Mononuclear cell (primary cell): Measurements from ENCODE around the gene NACC2. TPM values are rescaled to one million over a fixed set of nuclear protein-coding genes. Genes with fewer than 3 reads are reported as not detected.

Experiments
- H3K27me3 ChIP-seq: 2 replicates; pipeline ENCODE4 v1.6.0; 2011; ENCODE audit warnings: low read length, control low read depth; ENCODE audit not compliant: insufficient read depth
- H3K4me1 ChIP-seq: 2 replicates; pipeline ENCODE4 v1.5.1; 2011; ENCODE audit warnings: mild to moderate bottlenecking, low read length, control low read depth; ENCODE audit not compliant: insufficient read depth
- H3K4me3 ChIP-seq: 2 replicates; pipeline ENCODE4 v1.5.1; 2011; ENCODE audit warnings: mild to moderate bottlenecking, low read length, moderate library complexity
- H3K9me3 ChIP-seq: 2 replicates; pipeline ENCODE4 v1.5.1; 2011; ENCODE audit warnings: low read depth, mild to moderate bottlenecking, control low read depth, low read length
- total RNA-seq: library from RNA; depleted of rRNA; stranded (reverse); fragments of >200 nt; gene quantifications from one replicate; pipeline ENCODE4 v1.2.3, GENCODE V29; 2012

The NACC2 gene
- total RNA-seq, 1 donor: 9.2 TPM

- H3K9me3 ChIP-seq: no peaks in the 10 kb centered on the region
- no peaks in the 10 kb centered on the region for H3K27me3 ChIP-seq
- peaks cover 12% of the 10 kb centered on the region for H3K4me1 ChIP-seq
- H3K4me3 ChIP-seq: no peak overlapping the region
Observed at GRCh38 chr9:135998410-135999071, 96.5 kb downstream of the NACC2 start.

- H3K27me3 ChIP-seq: no peaks in the 10 kb centered on the region
Observed at GRCh38 chr9:135998016-135998380, 97.1 kb downstream of the NACC2 start.

GRCh38 chr9:135997090-135998015, 97.7 kb downstream of the NACC2 start:
- Histone ChIP-seq H3K9me3 (no peaks in the 10 kb centered on the region), H3K27me3 (no peaks in the 10 kb centered on the region), H3K4me1 (peaks cover 24% of the 10 kb centered on the region), H3K4me3 (no peak overlapping the region)

More at GRCh38 chr9:135998016-135998380, 97.1 kb downstream of the NACC2 start:
- no peaks in the 10 kb centered on the region for H3K9me3 ChIP-seq
- H3K4me3 ChIP-seq: no peak overlapping the region
- H3K4me1 ChIP-seq: peaks cover 18% of the 10 kb centered on the region

GRCh38 chr9:135995816-135996215, 99.3 kb downstream of the NACC2 start:
- H3K27me3 ChIP-seq: no peaks in the 10 kb centered on the region
- no peaks in the 10 kb centered on the region for H3K9me3 ChIP-seq
- H3K4me1 ChIP-seq: peaks cover 40% of the 10 kb centered on the region
- H3K4me3 ChIP-seq: no peak overlapping the region

GRCh38 chr9:135994501-135995192, 100.4 kb downstream of the NACC2 start:
- peaks cover 49% of the 10 kb centered on the region for H3K4me1 ChIP-seq
- no peak overlapping the region for H3K4me3 ChIP-seq
- H3K9me3 ChIP-seq: no peaks in the 10 kb centered on the region
- no peaks in the 10 kb centered on the region for H3K27me3 ChIP-seq

- H3K4me3 ChIP-seq: no peak overlapping the region
- peaks cover 53% of the 10 kb centered on the region for H3K4me1 ChIP-seq
- no peaks in the 10 kb centered on the region for H3K9me3 ChIP-seq
- H3K27me3 ChIP-seq: no peaks in the 10 kb centered on the region
Observed at GRCh38 chr9:135993765-135994500, 101.2 kb downstream of the NACC2 start.

GRCh38 chr9:135993409-135993742, 101.7 kb downstream of the NACC2 start:
- no peaks in the 10 kb centered on the region for H3K9me3 ChIP-seq
- peaks cover 53% of the 10 kb centered on the region for H3K4me1 ChIP-seq
- H3K27me3 ChIP-seq: no peaks in the 10 kb centered on the region
- H3K4me3 ChIP-seq: no peak overlapping the region

GRCh38 chr9:135992486-135993408, 102.3 kb downstream of the NACC2 start:
- H3K9me3 ChIP-seq: no peaks in the 10 kb centered on the region
- peaks cover 53% of the 10 kb centered on the region for H3K4me1 ChIP-seq
- H3K4me3 ChIP-seq: no peak overlapping the region
- H3K27me3 ChIP-seq: no peaks in the 10 kb centered on the region

GRCh38 chr9:135991771-135992170, 103.3 kb downstream of the NACC2 start:
- no peaks in the 10 kb centered on the region for H3K27me3 ChIP-seq
- peaks cover 53% of the 10 kb centered on the region for H3K4me1 ChIP-seq
- no peak overlapping the region for H3K4me3 ChIP-seq
- H3K9me3 ChIP-seq: no peaks in the 10 kb centered on the region

GRCh38 chr9:135990468-135991429, 104.3 kb downstream of the NACC2 start:
- no peaks in the 10 kb centered on the region for H3K27me3 ChIP-seq
- no peaks in the 10 kb centered on the region for H3K9me3 ChIP-seq
- H3K4me3 ChIP-seq: no peak overlapping the region
- peaks cover 53% of the 10 kb centered on the region for H3K4me1 ChIP-seq

GRCh38 chr9:135989722-135990467, 105.2 kb downstream of the NACC2 start:
- peaks cover 53% of the 10 kb centered on the region for H3K4me1 ChIP-seq
- no peak overlapping the region for H3K4me3 ChIP-seq

GRCh38 chr9:135989157-135989556, 105.9 kb downstream of the NACC2 start:
- H3K9me3 ChIP-seq: no peaks in the 10 kb centered on the region
- peaks cover 47% of the 10 kb centered on the region for H3K4me1 ChIP-seq
- H3K27me3 ChIP-seq: no peaks in the 10 kb centered on the region
- no peak overlapping the region for H3K4me3 ChIP-seq

More at GRCh38 chr9:135989722-135990467, 105.2 kb downstream of the NACC2 start:
- H3K27me3 ChIP-seq: no peaks in the 10 kb centered on the region
- no peaks in the 10 kb centered on the region for H3K9me3 ChIP-seq
